ENCODE data around the gene SHH.

DNA sequence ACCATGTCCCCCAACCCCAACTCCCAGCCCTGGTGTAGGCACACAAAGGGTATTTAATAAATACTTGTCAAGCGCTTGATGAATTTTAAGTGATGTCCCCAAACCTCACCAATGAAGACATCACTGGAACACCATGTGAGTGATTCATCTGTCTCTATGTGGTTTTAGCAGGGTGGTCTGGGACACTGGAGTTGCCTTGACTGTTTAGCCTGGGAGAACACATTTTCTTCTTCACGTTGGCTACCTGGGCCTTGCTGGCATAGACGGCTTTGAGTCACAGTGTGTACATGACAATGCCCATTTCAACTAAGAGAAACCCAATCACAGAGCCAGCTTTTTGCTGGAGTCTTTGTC lies 24.8 kb upstream of the SHH start:
- TF ChIP-seq EZH2 (IDR thresholded peaks at IDR 0.05; ENCODE audit: low read depth, unreplicated experiment) (no peak), CREB1 (CRISPR knock-in tag; IDR thresholded peaks at IDR 0.05; ENCODE audit: low read depth) (no peak), POLR2AphosphoS5 (IDR thresholded peaks at IDR 0.05; ENCODE audit: low read depth) (no peak), EZH2phosphoT487 (IDR thresholded peaks at IDR 0.05; ENCODE audit: unreplicated experiment) (no peak), JUNB (IDR thresholded peaks at IDR 0.05; ENCODE audit: unreplicated experiment) (no peak), STAT1 (IDR thresholded peaks at IDR 0.05; ENCODE audit: unreplicated experiment) (no peak)
- TF ChIP-seq, protein P1, sequence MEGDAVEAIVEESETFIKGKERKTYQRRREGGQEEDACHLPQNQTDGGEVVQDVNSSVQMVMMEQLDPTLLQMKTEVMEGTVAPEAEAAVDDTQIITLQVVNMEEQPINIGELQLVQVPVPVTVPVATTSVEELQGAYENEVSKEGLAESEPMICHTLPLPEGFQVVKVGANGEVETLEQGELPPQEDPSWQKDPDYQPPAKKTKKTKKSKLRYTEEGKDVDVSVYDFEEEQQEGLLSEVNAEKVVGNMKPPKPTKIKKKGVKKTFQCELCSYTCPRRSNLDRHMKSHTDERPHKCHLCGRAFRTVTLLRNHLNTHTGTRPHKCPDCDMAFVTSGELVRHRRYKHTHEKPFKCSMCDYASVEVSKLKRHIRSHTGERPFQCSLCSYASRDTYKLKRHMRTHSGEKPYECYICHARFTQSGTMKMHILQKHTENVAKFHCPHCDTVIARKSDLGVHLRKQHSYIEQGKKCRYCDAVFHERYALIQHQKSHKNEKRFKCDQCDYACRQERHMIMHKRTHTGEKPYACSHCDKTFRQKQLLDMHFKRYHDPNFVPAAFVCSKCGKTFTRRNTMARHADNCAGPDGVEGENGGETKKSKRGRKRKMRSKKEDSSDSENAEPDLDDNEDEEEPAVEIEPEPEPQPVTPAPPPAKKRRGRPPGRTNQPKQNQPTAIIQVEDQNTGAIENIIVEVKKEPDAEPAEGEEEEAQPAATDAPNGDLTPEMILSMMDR (conservative IDR thresholded peaks at IDR 0.05; ENCODE audit: low read depth in 2 of 2), result no peak
- TF ChIP-seq, protein P2, sequence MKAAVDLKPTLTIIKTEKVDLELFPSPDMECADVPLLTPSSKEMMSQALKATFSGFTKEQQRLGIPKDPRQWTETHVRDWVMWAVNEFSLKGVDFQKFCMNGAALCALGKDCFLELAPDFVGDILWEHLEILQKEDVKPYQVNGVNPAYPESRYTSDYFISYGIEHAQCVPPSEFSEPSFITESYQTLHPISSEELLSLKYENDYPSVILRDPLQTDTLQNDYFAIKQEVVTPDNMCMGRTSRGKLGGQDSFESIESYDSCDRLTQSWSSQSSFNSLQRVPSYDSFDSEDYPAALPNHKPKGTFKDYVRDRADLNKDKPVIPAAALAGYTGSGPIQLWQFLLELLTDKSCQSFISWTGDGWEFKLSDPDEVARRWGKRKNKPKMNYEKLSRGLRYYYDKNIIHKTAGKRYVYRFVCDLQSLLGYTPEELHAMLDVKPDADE (IDR thresholded peaks at IDR 0.05), result no peak
- TF ChIP-seq, protein P3, sequence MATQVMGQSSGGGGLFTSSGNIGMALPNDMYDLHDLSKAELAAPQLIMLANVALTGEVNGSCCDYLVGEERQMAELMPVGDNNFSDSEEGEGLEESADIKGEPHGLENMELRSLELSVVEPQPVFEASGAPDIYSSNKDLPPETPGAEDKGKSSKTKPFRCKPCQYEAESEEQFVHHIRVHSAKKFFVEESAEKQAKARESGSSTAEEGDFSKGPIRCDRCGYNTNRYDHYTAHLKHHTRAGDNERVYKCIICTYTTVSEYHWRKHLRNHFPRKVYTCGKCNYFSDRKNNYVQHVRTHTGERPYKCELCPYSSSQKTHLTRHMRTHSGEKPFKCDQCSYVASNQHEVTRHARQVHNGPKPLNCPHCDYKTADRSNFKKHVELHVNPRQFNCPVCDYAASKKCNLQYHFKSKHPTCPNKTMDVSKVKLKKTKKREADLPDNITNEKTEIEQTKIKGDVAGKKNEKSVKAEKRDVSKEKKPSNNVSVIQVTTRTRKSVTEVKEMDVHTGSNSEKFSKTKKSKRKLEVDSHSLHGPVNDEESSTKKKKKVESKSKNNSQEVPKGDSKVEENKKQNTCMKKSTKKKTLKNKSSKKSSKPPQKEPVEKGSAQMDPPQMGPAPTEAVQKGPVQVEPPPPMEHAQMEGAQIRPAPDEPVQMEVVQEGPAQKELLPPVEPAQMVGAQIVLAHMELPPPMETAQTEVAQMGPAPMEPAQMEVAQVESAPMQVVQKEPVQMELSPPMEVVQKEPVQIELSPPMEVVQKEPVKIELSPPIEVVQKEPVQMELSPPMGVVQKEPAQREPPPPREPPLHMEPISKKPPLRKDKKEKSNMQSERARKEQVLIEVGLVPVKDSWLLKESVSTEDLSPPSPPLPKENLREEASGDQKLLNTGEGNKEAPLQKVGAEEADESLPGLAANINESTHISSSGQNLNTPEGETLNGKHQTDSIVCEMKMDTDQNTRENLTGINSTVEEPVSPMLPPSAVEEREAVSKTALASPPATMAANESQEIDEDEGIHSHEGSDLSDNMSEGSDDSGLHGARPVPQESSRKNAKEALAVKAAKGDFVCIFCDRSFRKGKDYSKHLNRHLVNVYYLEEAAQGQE (IDR thresholded peaks at IDR 0.05; ENCODE audit: unreplicated experiment), result no peak

All from GM23338 (cell line).